Putamen (tissue), 1 donor: ENCODE data around the gene ALPI.

Experiments used
- DNase-seq: peaks from one replicate; pipeline ENCODE4 v3.0.0-alpha.2; 2016; ENCODE audit warnings: low spot score

ALPI gene

GRCh38 chr2:232501331-232501771 lies 45.4 kb downstream of the ALPI start:
- DNase-seq, result no peak

- no peak for DNase-seq
These were observed 45.9 kb downstream of the ALPI start for GRCh38 chr2:232501794-232502390.

GRCh38 chr2:232502511-232502910 lies 46.6 kb downstream of the ALPI start:
- DNase-seq, result no peak

GRCh38 chr2:232502911-232503808 lies 47.2 kb downstream of the ALPI start:
- peak; percentile 29 for DNase-seq

- DNase-seq, result no peak
These were observed 47.9 kb downstream of the ALPI start for GRCh38 chr2:232503809-232504323.

GRCh38 chr2:232504438-232504837 lies 48.5 kb downstream of the ALPI start:
- DNase-seq, result no peak

- DNase-seq, result no peak
These were observed 49.9 kb downstream of the ALPI start for GRCh38 chr2:232505856-232506255.

GRCh38 chr2:232506709-232507108 lies 50.8 kb downstream of the ALPI start:
- no peak for DNase-seq

GRCh38 chr2:232508251-232508650 lies 52.3 kb downstream of the ALPI start:
- no peak for DNase-seq
